Panc1 (cell line): ENCODE measurements around the gene C19orf47. TPM values are rescaled to one million over a fixed set of nuclear protein-coding genes. Genes with fewer than 3 reads are reported as not detected.
A peak's percentile ranks its signal among the peaks of the same experiment; 100 is the strongest.

Experiments
- ATAC-seq: fragments of 200-7000 bp; cut with Tn5 transposase; 2 replicates; pipeline ENCODE4 v1.9.1; 2020; ENCODE audit warnings: mild to moderate bottlenecking, moderate library complexity
- BruUV-seq: library from RNA; stranded (reverse); fragments of 400-500 nt; replicated peaks from 2 replicates; lab custom pipeline; 2021; lab: Mats Ljungman, UMichigan
- CTCF ChIA-PET: fragments of 300-600 bp; sonication (Branson Sonifier 250); formaldehyde crosslinking; loops from one replicate; lab custom pipeline; 2022; ENCODE audit warnings: antibody characterized with exemption; lab: Charles Lee
- POLR2A ChIA-PET: fragments of 300-600 bp; sonication (Branson Sonifier 250); formaldehyde crosslinking; loops from one replicate; lab custom pipeline; 2022; ENCODE audit warnings: antibody characterized with exemption; lab: Charles Lee
- DNase-seq: peaks from one replicate; pipeline ENCODE4 v3.0.0-alpha.2; 2010; ENCODE audit warnings: low read depth, low spot score
- H3K27ac ChIP-seq: 2 replicates; pipeline ENCODE4 v1.5.1; 2011; ENCODE audit warnings: mild to moderate bottlenecking, low read length, inconsistent platforms
- H3K27me3 ChIP-seq: fragments of 200-500 bp; sonication (Bioruptor generic); 2 replicates; pipeline ENCODE4 v1.6.0; 2014; ENCODE audit warnings: low read length, inconsistent platforms; ENCODE audit not compliant: control insufficient read depth, insufficient read depth
- H3K36me3 ChIP-seq: fragments of 200-500 bp; sonication (Bioruptor generic); 2 replicates; pipeline ENCODE4 v1.5.1; 2014; ENCODE audit warnings: inconsistent platforms, mild to moderate bottlenecking, low read length, moderate library complexity; ENCODE audit not compliant: control insufficient read depth, insufficient read depth
- H3K4me1 ChIP-seq: 2 replicates; pipeline ENCODE4 v1.5.1; 2011; ENCODE audit warnings: inconsistent platforms, mild to moderate bottlenecking, low read length, moderate library complexity; ENCODE audit not compliant: control insufficient read depth, insufficient read depth
- H3K4me3 ChIP-seq, 2 experiments: 2 replicates each; pipeline ENCODE4 v1.5.1; 2011 to 2012; ENCODE audit warnings: low read depth in 2 of 2, low read length in 2 of 2, mild to moderate bottlenecking in 2 of 2, inconsistent platforms in 1 of 2, moderate library complexity in 1 of 2
- H3K9me3 ChIP-seq: fragments of 200-500 bp; sonication (Bioruptor generic); 2 replicates; pipeline ENCODE4 v1.5.1; 2014; ENCODE audit warnings: low read depth, mild to moderate bottlenecking, inconsistent platforms, low read length, moderate library complexity; ENCODE audit not compliant: control insufficient read depth, insufficient read depth
- CTCF ChIP-seq: fragments of 450-650 bp; IDR thresholded peaks from 2 replicates; pipeline ENCODE4 v1.5.1; 2017; ENCODE audit warnings: mild to moderate bottlenecking
- POLR2AphosphoS5 ChIP-seq: IDR thresholded peaks from 2 replicates; pipeline ENCODE4 v1.6.1; 2012; ENCODE audit warnings: mild to moderate bottlenecking, low read depth, low read length, moderate library complexity
- REST ChIP-seq, 2 experiments: IDR thresholded peaks; 2 replicates each; pipeline ENCODE4 v1.6.1; 2011 to 2012; ENCODE audit warnings: low read depth in 2 of 2, control low read depth in 1 of 2, low read length in 1 of 2, mild to moderate bottlenecking in 1 of 2, moderate library complexity in 1 of 2; ENCODE audit not compliant: insufficient read depth in 1 of 2
- SIN3A ChIP-seq: IDR thresholded peaks from 2 replicates; pipeline ENCODE4 v1.6.1; 2012; ENCODE audit warnings: low read depth, mild to moderate bottlenecking, low read length, moderate library complexity, borderline replicate concordance; ENCODE audit not compliant: insufficient read depth
- TCF7L2 ChIP-seq: IDR thresholded peaks from 2 replicates; pipeline ENCODE4 v1.6.1; 2011; ENCODE audit warnings: mild to moderate bottlenecking, low read depth, low read length, inconsistent platforms
- in situ Hi-C: cut with HindIII; loops from 2 replicates; pipeline ENCODE4 v1.10.0; 2016; ENCODE audit warnings: low sequenced_read_pairs, low pct_unique_long_range_greater_than_20kb
- intact Hi-C: fragments of 100-400 bp; cut with micrococcal nuclease; formaldehyde crosslinking; loops from one replicate; pipeline ENCODE4 v1.10.0; 2022; ENCODE audit not compliant: unreplicated experiment
- total RNA-seq: library from RNA; stranded (reverse); gene quantifications from one replicate; pipeline ENCODE4 v1.2.1, GENCODE V29; 2021; ENCODE audit not compliant: unreplicated experiment

The C19orf47 gene
- total RNA-seq, 1 experiment from 2014 or later: 29.0 TPM

GRCh38 chr19:40282920-40283319 lies 65.3 kb downstream of the C19orf47 start:
- H3K4me1 ChIP-seq: peaks cover 76% of the 10 kb centered on the region
- ATAC-seq (no peak), DNase-seq (no peak)
- H3K9me3 ChIP-seq: no peaks in the 10 kb centered on the region
- H3K27ac ChIP-seq: peak overlapping the region; percentile 82
- H3K4me3 ChIP-seq: peak overlapping the region in 1 of 2 experiments; percentile 47; a peak in 2 of 4 replicates
- intact Hi-C loops: no loop called here
- BruUV-seq: no TSS peak
- POLR2A ChIA-PET: interaction anchor here (0.6 to 1.4 kb wide), 4 partner anchors 15 to 1064 kb away, joined by 3 to 19 read pairs (median 4); no protein-coding TSS in a partner anchor
- CTCF ChIA-PET: interaction anchor here (0.5 to 9.2 kb wide), 9 partner anchors 15 to 490 kb away, joined by 3 to 116 read pairs (median 5); no protein-coding TSS in a partner anchor
- in situ Hi-C loops: no loop called here
- TF ChIP-seq REST (IDR thresholded peaks at IDR 0.05; ENCODE audit: insufficient read depth in 1 of 2, low read depth in 2 of 2, low read length in 1 of 2) (no peak), TCF7L2 (no peak), CTCF (no peak), SIN3A (no peak), POLR2AphosphoS5 (no peak)
- no peaks in the 10 kb centered on the region for H3K27me3 ChIP-seq
- H3K36me3 ChIP-seq: peaks cover 9% of the 10 kb centered on the region; the same call in 1 of the 2 replicates

GRCh38 chr19:40282209-40282580 lies 66.0 kb downstream of the C19orf47 start:
- POLR2A ChIA-PET: interaction anchor here (0.5 to 1.4 kb wide), 7 partner anchors 16 to 1222 kb away, joined by 3 to 19 read pairs (median 7); no protein-coding TSS in a partner anchor
- CTCF ChIA-PET: interaction anchor here (0.6 to 9.2 kb wide), 8 partner anchors 18 to 142 kb away, joined by 3 to 116 read pairs (median 6); no protein-coding TSS in a partner anchor
- Histone ChIP-seq H3K4me3 (no peak overlapping the region), H3K4me1 (peaks cover 81% of the 10 kb centered on the region), H3K27me3 (no peaks in the 10 kb centered on the region), H3K9me3 (no peaks in the 10 kb centered on the region), H3K27ac (peak overlapping the region; percentile 82), H3K36me3 (peaks cover 9% of the 10 kb centered on the region; the same call in 1 of the 2 replicates)
- ATAC-seq: no peak
- no peak for TF ChIP-seq TCF7L2
- TF ChIP-seq POLR2AphosphoS5: no peak
- TF ChIP-seq REST (IDR thresholded peaks at IDR 0.05; ENCODE audit: insufficient read depth in 1 of 2, low read depth in 2 of 2, low read length in 1 of 2): no peak
- TF ChIP-seq CTCF: no peak
- no peak for TF ChIP-seq SIN3A
- in situ Hi-C loops: no loop called here
- intact Hi-C loops: no loop called here
- BruUV-seq: no TSS peak
- no peak for DNase-seq
